HCT116 (cell line): ENCODE data around the gene RHOH. TPM values are rescaled to one million over a fixed set of nuclear protein-coding genes. Genes with fewer than 3 reads are reported as not detected.
A peak's percentile ranks its signal among the peaks of the same experiment; 100 is the strongest.

Experiments
- ATAC-seq: fragments of 200-7000 bp; cut with Tn5 transposase; 2 replicates; pipeline ENCODE4 v1.9.1; 2020; ENCODE audit warnings: mild to moderate bottlenecking, moderate library complexity
- BruUV-seq: library from RNA; stranded (reverse); fragments of 400-500 nt; replicated peaks from 2 replicates; lab custom pipeline; 2021; lab: Mats Ljungman, UMichigan
- CTCF ChIA-PET: fragments of 300-600 bp; sonication (Branson Sonifier 250); formaldehyde crosslinking; loops from one replicate; lab custom pipeline; 2021; ENCODE audit warnings: antibody characterized with exemption; lab: Charles Lee
- POLR2A ChIA-PET: fragments of 300-600, 350-600 bp; sonication (Branson Sonifier 250); formaldehyde crosslinking; loops from one replicate; lab custom pipeline; 2021; ENCODE audit warnings: antibody characterized with exemption; lab: Charles Lee
- RAD21 ChIA-PET, 2 experiments: fragments of 300-600 bp; sonication (Branson Sonifier 250); formaldehyde crosslinking; loops; one replicate each; lab custom pipeline; 2023; ENCODE audit warnings: low total read pairs in 2 of 2; ENCODE audit not compliant: uncharacterized antibody in 2 of 2, unreplicated experiment in 2 of 2, low non-redundant PET in 1 of 2; lab: Charles Lee
- DNase-seq: peaks from one replicate; pipeline ENCODE4 v3.0.0-alpha.2; 2010; ENCODE audit warnings: low read depth, low spot score
- H2AFZ ChIP-seq: fragments of 200-600 bp; shearing (Covaris generic), sonication (generic); 2 replicates; pipeline ENCODE4 v1.6.1; 2017; ENCODE audit warnings: low read depth, mixed run types, mixed read lengths, antibody characterized with exemption, low read length; ENCODE audit not compliant: poor library complexity, severe bottlenecking
- H3K27ac ChIP-seq: 2 replicates; pipeline ENCODE4 v1.5.1; 2012; ENCODE audit warnings: low read depth, low read length
- H3K27me3 ChIP-seq: fragments of 200-600 bp; sonication (generic); 2 replicates; pipeline ENCODE4 v1.6.1; 2016; ENCODE audit warnings: mixed run types, low read length, mixed read lengths; ENCODE audit not compliant: insufficient read depth
- H3K36me3 ChIP-seq, 2 experiments: fragments of 200-500 bp in 1 of 2; fragments of 200-600 bp in 1 of 2; sonication (Bioruptor generic) in 1 of 2; sonication (generic) in 1 of 2; 2 replicates each; pipeline versions ENCODE4 v1.5.1 to v1.6.1; 2014 to 2016; ENCODE audit warnings: low read length in 2 of 2, inconsistent platforms in 1 of 2, mixed read lengths in 1 of 2, mixed run types in 1 of 2; ENCODE audit not compliant: insufficient read depth in 2 of 2, control insufficient read depth in 1 of 2
- H3K4me1 ChIP-seq, 2 experiments: fragments of 200-600 bp in 1 of 2; sonication (generic) in 1 of 2; 2 replicates each; pipeline versions ENCODE4 v1.5.1 to v1.6.1; 2012 to 2017; ENCODE audit warnings: low read length in 2 of 2, inconsistent platforms in 1 of 2, mild to moderate bottlenecking in 1 of 2, mixed read lengths in 1 of 2, mixed run types in 1 of 2, moderate library complexity in 1 of 2; ENCODE audit not compliant: insufficient read depth in 2 of 2, control insufficient read depth in 1 of 2
- H3K4me2 ChIP-seq: fragments of 200-600 bp; sonication (generic); 2 replicates; pipeline ENCODE4 v1.6.1; 2017; ENCODE audit warnings: mixed run types, low read length, mixed read lengths
- H3K4me3 ChIP-seq, 2 experiments: fragments of 200-600 bp in 1 of 2; sonication (generic) in 1 of 2; replicated peaks in 1 of 2; 2 replicates each; pipeline ENCODE4 v1.5.1; 2011 to 2016; ENCODE audit warnings: low read length in 2 of 2, control low read depth in 1 of 2, low read depth in 1 of 2, mild to moderate bottlenecking in 1 of 2, mixed read lengths in 1 of 2, mixed run types in 1 of 2
- H3K79me2 ChIP-seq: fragments of 200-600 bp; sonication (generic); 2 replicates; pipeline ENCODE4 v1.6.1; 2017; ENCODE audit warnings: mild to moderate bottlenecking, mixed run types, low read length, moderate library complexity, mixed read lengths; ENCODE audit not compliant: insufficient read depth
- H3K9ac ChIP-seq: fragments of 200-600 bp; sonication (generic); 2 replicates; pipeline ENCODE4 v1.6.1; 2016; ENCODE audit warnings: low read length, mixed read lengths
- H3K9me2 ChIP-seq: fragments of 200-600 bp; sonication (generic), shearing (Covaris generic); 2 replicates; pipeline ENCODE4 v1.6.1; 2017; ENCODE audit warnings: mixed run types, mild to moderate bottlenecking, moderate library complexity; ENCODE audit not compliant: insufficient read depth
- H3K9me3 ChIP-seq, 2 experiments: fragments of 200-500 bp in 1 of 2; fragments of 200-600 bp in 1 of 2; sonication (Bioruptor generic) in 1 of 2; sonication (generic) in 1 of 2; 2 replicates each; pipeline ENCODE4 v1.6.1; 2014 to 2017; ENCODE audit warnings: low read length in 2 of 2, mixed read lengths in 2 of 2, inconsistent platforms in 1 of 2, low read depth in 1 of 2, mild to moderate bottlenecking in 1 of 2, mixed run types in 1 of 2, moderate library complexity in 1 of 2; ENCODE audit not compliant: control insufficient read depth in 1 of 2, insufficient read depth in 1 of 2
- H4K20me1 ChIP-seq: fragments of 200-600 bp; sonication (generic), shearing (Covaris generic); 2 replicates; pipeline ENCODE4 v1.6.1; 2017; ENCODE audit warnings: mixed run types, mild to moderate bottlenecking, moderate library complexity; ENCODE audit not compliant: insufficient read depth
- ATF3 ChIP-seq: IDR thresholded peaks from 2 replicates; pipeline ENCODE4 v1.6.1; 2012
- CBX3 ChIP-seq: IDR thresholded peaks from 2 replicates; pipeline ENCODE4 v1.6.1; 2012; ENCODE audit warnings: low read depth
- CEBPB ChIP-seq: IDR thresholded peaks from 2 replicates; pipeline ENCODE4 v1.6.1; 2012; ENCODE audit warnings: low read depth
- ELF1 ChIP-seq: IDR thresholded peaks from 2 replicates; pipeline ENCODE4 v1.6.1; 2012; ENCODE audit warnings: low read depth, borderline replicate concordance
- EZH2phosphoT487 ChIP-seq: fragments of 200-600 bp; IDR thresholded peaks from 2 replicates; pipeline ENCODE4 v1.6.1; 2018; ENCODE audit warnings: antibody characterized with exemption, borderline replicate concordance
- FOSL1 ChIP-seq: IDR thresholded peaks from 2 replicates; pipeline ENCODE4 v1.6.1; 2012; ENCODE audit warnings: low read depth
- JUND ChIP-seq: IDR thresholded peaks from 2 replicates; pipeline ENCODE4 v1.6.1; 2012
- POLR2A ChIP-seq: IDR thresholded peaks from 2 replicates; pipeline ENCODE4 v1.7.0; 2011; ENCODE audit warnings: borderline replicate concordance; ENCODE audit not compliant: insufficient read depth, insufficient read length; ENCODE audit errors: extremely low read depth
- POLR2AphosphoS5 ChIP-seq: IDR thresholded peaks from 2 replicates; pipeline ENCODE4 v1.6.1; 2011; ENCODE audit warnings: mild to moderate bottlenecking, low read depth, low read length, moderate library complexity
- SIN3A ChIP-seq: IDR thresholded peaks from 2 replicates; pipeline ENCODE4 v1.6.1; 2012; ENCODE audit warnings: low read depth
- SP1 ChIP-seq: IDR thresholded peaks from 2 replicates; pipeline ENCODE4 v1.6.1; 2012; ENCODE audit warnings: low read depth
- SRF ChIP-seq: IDR thresholded peaks from 2 replicates; pipeline ENCODE4 v1.6.1; 2012; ENCODE audit warnings: low read depth
- YY1 ChIP-seq: IDR thresholded peaks from 2 replicates; pipeline ENCODE4 v1.6.1; 2011; ENCODE audit warnings: low read length, low read depth, moderate library complexity, mild to moderate bottlenecking; ENCODE audit not compliant: insufficient replicate concordance; ENCODE audit errors: extremely low read depth
- ZBTB33 ChIP-seq: IDR thresholded peaks from 2 replicates; pipeline ENCODE4 v1.6.1; 2011; ENCODE audit warnings: mild to moderate bottlenecking, low read length, moderate library complexity; ENCODE audit not compliant: insufficient replicate concordance; ENCODE audit errors: extremely low read depth
- ZFX ChIP-seq: fragments of 450-650 bp; IDR thresholded peaks from 2 replicates; pipeline ENCODE4 v1.6.1; 2017
- ZNF274 ChIP-seq: fragments of 200-500 bp; sonication (Bioruptor generic); IDR thresholded peaks from 2 replicates; pipeline ENCODE4 v1.6.1; 2014; ENCODE audit warnings: mild to moderate bottlenecking, low read depth, low read length, inconsistent platforms
- intact Hi-C: fragments of 100-400 bp; cut with micrococcal nuclease; formaldehyde crosslinking; loops from 2 replicates; pipeline ENCODE4 v1.10.0; 2022
- total RNA-seq: library from RNA; stranded (reverse); gene quantifications from one replicate; pipeline ENCODE4 v1.2.1, GENCODE V29; 2021; ENCODE audit not compliant: unreplicated experiment
- TF ChIP-seq, protein P1 (sequence below): IDR thresholded peaks from 2 replicates; pipeline ENCODE4 v1.6.1; 2012
- TF ChIP-seq, protein P2 (sequence below): IDR thresholded peaks from 2 replicates; pipeline ENCODE4 v1.6.1; 2012; ENCODE audit warnings: low read depth

Gene RHOH
- total RNA-seq, 1 experiment from 2014 or later = 0.74 TPM

DNA sequence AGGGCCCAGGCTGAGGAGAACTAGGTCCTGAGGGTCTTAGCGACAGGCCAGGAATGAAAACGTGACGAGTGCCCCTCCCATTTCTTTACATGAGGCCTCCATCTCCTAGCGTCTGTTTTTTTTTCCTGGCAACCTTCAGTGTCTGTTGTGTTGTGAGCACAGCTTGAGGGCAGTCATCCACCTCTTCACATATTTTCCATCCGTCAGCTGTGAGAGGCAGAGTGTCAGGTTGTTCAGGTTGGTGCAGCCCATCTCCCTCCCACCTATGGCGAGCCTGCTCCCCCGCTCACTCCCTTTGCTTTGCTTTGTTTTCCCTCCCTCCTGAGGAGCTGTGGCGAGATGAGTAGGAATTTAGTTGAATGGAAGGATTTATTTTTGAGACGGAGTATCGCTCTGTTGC is 86.6 kb downstream of the RHOH start:
- Histone ChIP-seq H3K4me3 (no peak overlapping the region; a peak in 1 of 4 replicates), H3K9ac (peak overlapping the region; percentile 7; the same call in 1 of the 2 replicates), H3K9me3 (peaks cover 0 to 7% of the 10 kb centered on the region in 2 experiments; a peak in 1 of 4 replicates), H3K4me1 (peaks cover 4 to 21% of the 10 kb centered on the region in 2 experiments), H4K20me1 (no peaks in the 10 kb centered on the region), H3K4me2 (peak overlapping the region; percentile 50), H3K27me3 (no peaks in the 10 kb centered on the region), H3K36me3 (no peaks in the 10 kb centered on the region)
- BruUV-seq = no TSS peak
- RAD21 ChIA-PET = no interaction called here
- POLR2A ChIA-PET = no interaction called here
- intact Hi-C loops = no loop called here
- no peak for TF ChIP-seq ZNF274
- TF ChIP-seq ZFX = no peak
- no peak for TF ChIP-seq CEBPB
- TF ChIP-seq POLR2AphosphoS5 = no peak
- TF ChIP-seq JUND = no peak
- no peak for TF ChIP-seq SRF
- TF ChIP-seq EZH2phosphoT487 = no peak
- TF ChIP-seq, protein P1, sequence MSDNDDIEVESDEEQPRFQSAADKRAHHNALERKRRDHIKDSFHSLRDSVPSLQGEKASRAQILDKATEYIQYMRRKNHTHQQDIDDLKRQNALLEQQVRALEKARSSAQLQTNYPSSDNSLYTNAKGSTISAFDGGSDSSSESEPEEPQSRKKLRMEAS = no peak
- no peak for TF ChIP-seq POLR2A
- TF ChIP-seq FOSL1 = no peak
- TF ChIP-seq CBX3 = no peak
- no peak for TF ChIP-seq ATF3
- TF ChIP-seq, protein P2, sequence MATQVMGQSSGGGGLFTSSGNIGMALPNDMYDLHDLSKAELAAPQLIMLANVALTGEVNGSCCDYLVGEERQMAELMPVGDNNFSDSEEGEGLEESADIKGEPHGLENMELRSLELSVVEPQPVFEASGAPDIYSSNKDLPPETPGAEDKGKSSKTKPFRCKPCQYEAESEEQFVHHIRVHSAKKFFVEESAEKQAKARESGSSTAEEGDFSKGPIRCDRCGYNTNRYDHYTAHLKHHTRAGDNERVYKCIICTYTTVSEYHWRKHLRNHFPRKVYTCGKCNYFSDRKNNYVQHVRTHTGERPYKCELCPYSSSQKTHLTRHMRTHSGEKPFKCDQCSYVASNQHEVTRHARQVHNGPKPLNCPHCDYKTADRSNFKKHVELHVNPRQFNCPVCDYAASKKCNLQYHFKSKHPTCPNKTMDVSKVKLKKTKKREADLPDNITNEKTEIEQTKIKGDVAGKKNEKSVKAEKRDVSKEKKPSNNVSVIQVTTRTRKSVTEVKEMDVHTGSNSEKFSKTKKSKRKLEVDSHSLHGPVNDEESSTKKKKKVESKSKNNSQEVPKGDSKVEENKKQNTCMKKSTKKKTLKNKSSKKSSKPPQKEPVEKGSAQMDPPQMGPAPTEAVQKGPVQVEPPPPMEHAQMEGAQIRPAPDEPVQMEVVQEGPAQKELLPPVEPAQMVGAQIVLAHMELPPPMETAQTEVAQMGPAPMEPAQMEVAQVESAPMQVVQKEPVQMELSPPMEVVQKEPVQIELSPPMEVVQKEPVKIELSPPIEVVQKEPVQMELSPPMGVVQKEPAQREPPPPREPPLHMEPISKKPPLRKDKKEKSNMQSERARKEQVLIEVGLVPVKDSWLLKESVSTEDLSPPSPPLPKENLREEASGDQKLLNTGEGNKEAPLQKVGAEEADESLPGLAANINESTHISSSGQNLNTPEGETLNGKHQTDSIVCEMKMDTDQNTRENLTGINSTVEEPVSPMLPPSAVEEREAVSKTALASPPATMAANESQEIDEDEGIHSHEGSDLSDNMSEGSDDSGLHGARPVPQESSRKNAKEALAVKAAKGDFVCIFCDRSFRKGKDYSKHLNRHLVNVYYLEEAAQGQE = no peak
- TF ChIP-seq ELF1 = no peak
- no peak for TF ChIP-seq SP1
- TF ChIP-seq YY1 = no peak
- TF ChIP-seq ZBTB33 = no peak
- TF ChIP-seq SIN3A = no peak
- TF ChIP-seq, all 23 proteins: peak for 0
- Histone ChIP-seq H3K9me2 (no peaks in the 10 kb centered on the region), H3K27ac (no peak overlapping the region), H2AFZ (no peak overlapping the region), H3K79me2 (no peaks in the 10 kb centered on the region)
- CTCF ChIA-PET = interaction anchor here (1.4 kb wide), 1 partner anchor 42 kb away, joined by 4 read pairs; no protein-coding TSS in a partner anchor
- ATAC-seq (peak; percentile 43), DNase-seq (no peak)
